Liver (tissue), 9 donors: ENCODE results near the gene KRTAP10-5. TPM values are rescaled to one million over a fixed set of nuclear protein-coding genes. Genes with fewer than 3 reads are reported as not detected.

Experiments used
- DNase-seq: peaks from one replicate; pipeline ENCODE4 v3.0.0-alpha.2; 2017; ENCODE audit warnings: low spot score
- H3K27ac ChIP-seq, 2 donors: one replicate each; pipeline ENCODE4 v1.7.0; 2013; ENCODE audit warnings: inconsistent platforms in 2 of 2, low read length in 2 of 2, control low read depth in 1 of 2, low read depth in 1 of 2, mild to moderate bottlenecking in 1 of 2
- H3K27me3 ChIP-seq, 4 donors: one replicate each; pipeline versions ENCODE4 v1.6.1 to v1.7.0; 2013; ENCODE audit warnings: low read length in 3 of 4, inconsistent platforms in 1 of 4, mild to moderate bottlenecking in 1 of 4, moderate library complexity in 1 of 4; ENCODE audit not compliant: control insufficient read depth in 4 of 4, insufficient read depth in 4 of 4
- H3K36me3 ChIP-seq, 4 donors: one replicate each; pipeline versions ENCODE4 v1.6.1 to v1.7.0; 2013; ENCODE audit warnings: low read length in 3 of 4, mild to moderate bottlenecking in 3 of 4, low read depth in 1 of 4, moderate library complexity in 1 of 4; ENCODE audit not compliant: control insufficient read depth in 4 of 4, insufficient read depth in 3 of 4
- H3K4me1 ChIP-seq, 4 donors: one replicate each; pipeline versions ENCODE4 v1.6.1 to v1.7.0; 2013; ENCODE audit warnings: low read length in 3 of 4, mild to moderate bottlenecking in 3 of 4, moderate library complexity in 1 of 4; ENCODE audit not compliant: control insufficient read depth in 4 of 4, insufficient read depth in 4 of 4
- H3K4me3 ChIP-seq, 3 donors: one replicate each; pipeline versions ENCODE4 v1.6.1 to v1.7.0; 2013; ENCODE audit warnings: low read length in 3 of 3, control low read depth in 1 of 3, low read depth in 1 of 3, mild to moderate bottlenecking in 1 of 3
- H3K9ac ChIP-seq, 2 donors: one replicate each; pipeline ENCODE4 v1.7.0; 2013; ENCODE audit warnings: low read length in 2 of 2, mild to moderate bottlenecking in 2 of 2, moderate library complexity in 2 of 2, control low read depth in 1 of 2, low read depth in 1 of 2
- H3K9me3 ChIP-seq, 4 donors: one replicate each; pipeline versions ENCODE4 v1.6.1 to v1.7.0; 2013; ENCODE audit warnings: low read length in 3 of 4; ENCODE audit not compliant: control insufficient read depth in 4 of 4
- FOXA2 ChIP-seq: IDR thresholded peaks from 2 replicates; pipeline ENCODE4 v1.6.1; 2016; ENCODE audit warnings: antibody characterized with exemption
- GABPA ChIP-seq, 2 donors: IDR thresholded peaks in 1 of 2; conservative IDR thresholded peaks in 1 of 2; 2 replicates each; pipeline ENCODE4 v1.6.1; 2016; ENCODE audit warnings: antibody characterized with exemption in 2 of 2, mild to moderate bottlenecking in 1 of 2, moderate library complexity in 1 of 2
- HNF4A ChIP-seq, 2 donors: conservative IDR thresholded peaks; 2 replicates each; pipeline ENCODE4 v1.6.1; 2016; ENCODE audit warnings: antibody characterized with exemption in 2 of 2, mild to moderate bottlenecking in 2 of 2
- HNF4G ChIP-seq: IDR thresholded peaks from 2 replicates; pipeline ENCODE4 v1.6.1; 2016; ENCODE audit warnings: antibody characterized with exemption
- JUND ChIP-seq, 2 donors: IDR thresholded peaks; 2 replicates each; pipeline ENCODE4 v1.6.1; 2016; ENCODE audit warnings: antibody characterized with exemption in 2 of 2
- NR2F2 ChIP-seq: IDR thresholded peaks from 2 replicates; pipeline ENCODE4 v1.6.1; 2016; ENCODE audit warnings: antibody characterized with exemption
- RAD21 ChIP-seq, 2 donors: IDR thresholded peaks; 2 replicates each; pipeline ENCODE4 v1.6.1; 2016; ENCODE audit warnings: antibody characterized with exemption in 2 of 2, mild to moderate bottlenecking in 2 of 2
- RXRA ChIP-seq, 2 donors: IDR thresholded peaks; 2 replicates each; pipeline ENCODE4 v1.6.1; 2017 to 2018; ENCODE audit warnings: antibody characterized with exemption in 2 of 2, mild to moderate bottlenecking in 1 of 2
- SP1 ChIP-seq: IDR thresholded peaks from 2 replicates; pipeline ENCODE4 v1.6.1; 2018; ENCODE audit warnings: antibody characterized with exemption, mild to moderate bottlenecking
- YY1 ChIP-seq: IDR thresholded peaks from 2 replicates; pipeline ENCODE4 v1.6.1; 2016; ENCODE audit warnings: antibody characterized with exemption, mild to moderate bottlenecking
- WGBS: extraction: QIAGEN DNeasy Blood & Tissue Kit; methylation state at CpG from one replicate; pipeline ENCODE4 v1.1.7; 2013; 5-methylcytosine and 5-hydroxymethylcytosine counted together
- polyA plus RNA-seq, 2 donors: library from polyadenylated mRNA; stranded (reverse) in 1 of 2; unstranded in 1 of 2; fragments of 200-250 nt in 1 of 2; fragments of >200 nt in 1 of 2; fragmentation: Nextera tagmentation in 1 of 2; extraction: Ambion mirVana in 1 of 2; gene quantifications; one replicate each; pipeline versions ENCODE4 v1.2.1 to v1.2.3, GENCODE V29; 2013 to 2015
- total RNA-seq, 2 donors: library from RNA; depleted of rRNA; stranded (reverse); fragments of >200 nt; gene quantifications; one replicate each; pipeline ENCODE4 v1.2.3, GENCODE V29; 2014
- TF ChIP-seq, protein P1 (sequence below): IDR thresholded peaks from 2 replicates; pipeline ENCODE4 v1.6.1; 2016; ENCODE audit warnings: antibody characterized with exemption, mild to moderate bottlenecking
- TF ChIP-seq, protein P2 (sequence below): IDR thresholded peaks from 2 replicates; pipeline ENCODE4 v1.6.1; 2016; ENCODE audit warnings: antibody characterized with exemption
- TF ChIP-seq, protein P3 (sequence below): IDR thresholded peaks from 2 replicates; pipeline ENCODE4 v1.6.1; 2016; ENCODE audit warnings: antibody characterized with exemption
- TF ChIP-seq, protein P4 (sequence below): fragments of 150-350 bp; IDR thresholded peaks from 2 replicates; pipeline ENCODE4 v1.5.1; 2017; ENCODE audit warnings: improper control_type of control experiment, low read depth, low read length; ENCODE audit not compliant: missing input control
- TF ChIP-seq, protein P5 (sequence below): IDR thresholded peaks from 2 replicates; pipeline ENCODE4 v1.6.1; 2016; ENCODE audit warnings: antibody characterized with exemption
- donor health status: healthy.
- donor health status: healthy.
- donor health status: healthy.
- donor health status: healthy.
- donor health status: healthy.

The KRTAP10-5 gene
- total and polyA plus RNA-seq, 4 donors: not detected

DNA sequence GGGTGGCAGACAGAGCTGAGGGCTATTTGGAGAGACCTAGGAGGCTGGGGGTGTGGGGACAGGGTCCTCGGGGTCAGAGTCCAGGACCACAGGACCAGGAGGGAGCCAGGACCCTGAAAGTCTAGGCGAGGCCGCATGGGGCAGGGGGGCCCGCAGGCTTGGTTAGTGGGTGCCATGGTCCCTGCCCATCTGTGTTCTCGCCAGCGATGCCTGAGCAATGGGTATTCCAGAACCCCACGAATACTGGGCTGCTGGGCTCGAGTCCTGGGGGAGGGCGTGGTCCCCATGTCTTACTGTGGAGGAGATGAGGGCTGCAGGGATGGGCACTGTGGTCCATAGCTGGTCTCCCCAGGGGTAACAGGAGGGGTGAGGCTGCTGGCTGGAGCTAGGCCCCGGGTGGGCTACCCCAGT lies 9.9 kb upstream of the KRTAP10-5 start:
- no peak overlapping the region for H3K9ac ChIP-seq
- TF ChIP-seq, protein P1, sequence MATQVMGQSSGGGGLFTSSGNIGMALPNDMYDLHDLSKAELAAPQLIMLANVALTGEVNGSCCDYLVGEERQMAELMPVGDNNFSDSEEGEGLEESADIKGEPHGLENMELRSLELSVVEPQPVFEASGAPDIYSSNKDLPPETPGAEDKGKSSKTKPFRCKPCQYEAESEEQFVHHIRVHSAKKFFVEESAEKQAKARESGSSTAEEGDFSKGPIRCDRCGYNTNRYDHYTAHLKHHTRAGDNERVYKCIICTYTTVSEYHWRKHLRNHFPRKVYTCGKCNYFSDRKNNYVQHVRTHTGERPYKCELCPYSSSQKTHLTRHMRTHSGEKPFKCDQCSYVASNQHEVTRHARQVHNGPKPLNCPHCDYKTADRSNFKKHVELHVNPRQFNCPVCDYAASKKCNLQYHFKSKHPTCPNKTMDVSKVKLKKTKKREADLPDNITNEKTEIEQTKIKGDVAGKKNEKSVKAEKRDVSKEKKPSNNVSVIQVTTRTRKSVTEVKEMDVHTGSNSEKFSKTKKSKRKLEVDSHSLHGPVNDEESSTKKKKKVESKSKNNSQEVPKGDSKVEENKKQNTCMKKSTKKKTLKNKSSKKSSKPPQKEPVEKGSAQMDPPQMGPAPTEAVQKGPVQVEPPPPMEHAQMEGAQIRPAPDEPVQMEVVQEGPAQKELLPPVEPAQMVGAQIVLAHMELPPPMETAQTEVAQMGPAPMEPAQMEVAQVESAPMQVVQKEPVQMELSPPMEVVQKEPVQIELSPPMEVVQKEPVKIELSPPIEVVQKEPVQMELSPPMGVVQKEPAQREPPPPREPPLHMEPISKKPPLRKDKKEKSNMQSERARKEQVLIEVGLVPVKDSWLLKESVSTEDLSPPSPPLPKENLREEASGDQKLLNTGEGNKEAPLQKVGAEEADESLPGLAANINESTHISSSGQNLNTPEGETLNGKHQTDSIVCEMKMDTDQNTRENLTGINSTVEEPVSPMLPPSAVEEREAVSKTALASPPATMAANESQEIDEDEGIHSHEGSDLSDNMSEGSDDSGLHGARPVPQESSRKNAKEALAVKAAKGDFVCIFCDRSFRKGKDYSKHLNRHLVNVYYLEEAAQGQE: no peak
- TF ChIP-seq, protein P2, sequence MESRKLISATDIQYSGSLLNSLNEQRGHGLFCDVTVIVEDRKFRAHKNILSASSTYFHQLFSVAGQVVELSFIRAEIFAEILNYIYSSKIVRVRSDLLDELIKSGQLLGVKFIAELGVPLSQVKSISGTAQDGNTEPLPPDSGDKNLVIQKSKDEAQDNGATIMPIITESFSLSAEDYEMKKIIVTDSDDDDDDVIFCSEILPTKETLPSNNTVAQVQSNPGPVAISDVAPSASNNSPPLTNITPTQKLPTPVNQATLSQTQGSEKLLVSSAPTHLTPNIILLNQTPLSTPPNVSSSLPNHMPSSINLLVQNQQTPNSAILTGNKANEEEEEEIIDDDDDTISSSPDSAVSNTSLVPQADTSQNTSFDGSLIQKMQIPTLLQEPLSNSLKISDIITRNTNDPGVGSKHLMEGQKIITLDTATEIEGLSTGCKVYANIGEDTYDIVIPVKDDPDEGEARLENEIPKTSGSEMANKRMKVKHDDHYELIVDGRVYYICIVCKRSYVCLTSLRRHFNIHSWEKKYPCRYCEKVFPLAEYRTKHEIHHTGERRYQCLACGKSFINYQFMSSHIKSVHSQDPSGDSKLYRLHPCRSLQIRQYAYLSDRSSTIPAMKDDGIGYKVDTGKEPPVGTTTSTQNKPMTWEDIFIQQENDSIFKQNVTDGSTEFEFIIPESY: no peak
- no peak for TF ChIP-seq RXRA (IDR thresholded peaks at IDR 0.05)
- TF ChIP-seq, protein P3, sequence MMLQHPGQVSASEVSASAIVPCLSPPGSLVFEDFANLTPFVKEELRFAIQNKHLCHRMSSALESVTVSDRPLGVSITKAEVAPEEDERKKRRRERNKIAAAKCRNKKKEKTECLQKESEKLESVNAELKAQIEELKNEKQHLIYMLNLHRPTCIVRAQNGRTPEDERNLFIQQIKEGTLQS: no peak
- TF ChIP-seq, protein P4, sequence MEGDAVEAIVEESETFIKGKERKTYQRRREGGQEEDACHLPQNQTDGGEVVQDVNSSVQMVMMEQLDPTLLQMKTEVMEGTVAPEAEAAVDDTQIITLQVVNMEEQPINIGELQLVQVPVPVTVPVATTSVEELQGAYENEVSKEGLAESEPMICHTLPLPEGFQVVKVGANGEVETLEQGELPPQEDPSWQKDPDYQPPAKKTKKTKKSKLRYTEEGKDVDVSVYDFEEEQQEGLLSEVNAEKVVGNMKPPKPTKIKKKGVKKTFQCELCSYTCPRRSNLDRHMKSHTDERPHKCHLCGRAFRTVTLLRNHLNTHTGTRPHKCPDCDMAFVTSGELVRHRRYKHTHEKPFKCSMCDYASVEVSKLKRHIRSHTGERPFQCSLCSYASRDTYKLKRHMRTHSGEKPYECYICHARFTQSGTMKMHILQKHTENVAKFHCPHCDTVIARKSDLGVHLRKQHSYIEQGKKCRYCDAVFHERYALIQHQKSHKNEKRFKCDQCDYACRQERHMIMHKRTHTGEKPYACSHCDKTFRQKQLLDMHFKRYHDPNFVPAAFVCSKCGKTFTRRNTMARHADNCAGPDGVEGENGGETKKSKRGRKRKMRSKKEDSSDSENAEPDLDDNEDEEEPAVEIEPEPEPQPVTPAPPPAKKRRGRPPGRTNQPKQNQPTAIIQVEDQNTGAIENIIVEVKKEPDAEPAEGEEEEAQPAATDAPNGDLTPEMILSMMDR: no peak
- no peak for TF ChIP-seq FOXA2
- TF ChIP-seq YY1: no peak
- TF ChIP-seq SP1: no peak
- TF ChIP-seq HNF4G: no peak
- TF ChIP-seq GABPA (IDR thresholded peaks at IDR 0.05 in 1 of 2, conservative IDR thresholded peaks at IDR 0.05 in 1 of 2): no peak
- no peak for TF ChIP-seq HNF4A (conservative IDR thresholded peaks at IDR 0.05)
- H3K27ac ChIP-seq: no peak overlapping the region
- H3K4me3 ChIP-seq: no peak overlapping the region
- peaks cover 1 to 27% (median 16%) of the 10 kb centered on the region in 4 donors for H3K4me1 ChIP-seq
- no peak for DNase-seq
- no peaks in the 10 kb centered on the region for H3K36me3 ChIP-seq
- peaks cover 0 to 6% (median 0%) of the 10 kb centered on the region in 4 donors for H3K9me3 ChIP-seq
- H3K27me3 ChIP-seq: no peaks in the 10 kb centered on the region
- 81% methylated on average over 10 of the region's 10 CpGs for WGBS

DNA sequence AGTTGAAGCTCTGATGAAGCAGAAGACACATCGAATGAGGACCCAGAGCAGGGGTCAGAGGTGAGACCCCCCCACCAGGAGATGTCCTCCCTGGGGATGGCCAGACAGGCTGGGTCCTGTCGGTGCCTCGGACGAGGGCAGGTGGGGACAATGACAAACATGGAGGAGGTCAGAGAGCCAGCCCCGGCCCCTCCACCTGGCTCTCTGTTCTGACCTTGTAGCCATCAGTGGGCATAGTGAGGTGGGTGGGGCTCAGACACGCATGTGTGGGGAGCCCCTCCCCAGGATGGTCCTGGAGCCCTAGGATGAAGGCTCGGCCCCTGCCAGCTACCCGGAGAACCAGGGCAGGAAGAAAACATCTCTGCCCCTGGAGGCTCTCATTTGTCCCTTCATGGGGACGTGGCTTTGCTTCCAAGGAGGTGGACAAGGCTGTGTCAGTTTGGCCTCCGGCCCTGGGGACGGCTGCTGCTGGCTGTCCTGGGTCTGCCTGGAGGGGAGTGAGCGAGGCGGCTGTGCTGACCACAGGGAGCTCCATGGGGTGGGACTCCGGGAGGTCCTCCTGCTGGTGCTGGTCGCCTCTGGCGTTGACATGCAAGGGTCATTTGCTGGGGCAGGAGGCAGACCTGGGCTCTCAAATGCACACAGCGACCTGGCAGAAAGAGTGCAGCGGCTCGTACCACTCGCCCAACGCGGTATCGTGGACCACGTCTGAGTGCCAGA lies 9.3 kb upstream of the KRTAP10-5 start:
- H3K27me3 ChIP-seq: no peaks in the 10 kb centered on the region
- peaks cover 0 to 6% (median 0%) of the 10 kb centered on the region in 4 donors for H3K9me3 ChIP-seq
- WGBS: 79% methylated on average over 24 of the region's 24 CpGs
- H3K4me1 ChIP-seq: peaks cover 1 to 27% (median 16%) of the 10 kb centered on the region in 4 donors
- DNase-seq: no peak
- H3K36me3 ChIP-seq: no peaks in the 10 kb centered on the region
- no peak overlapping the region for H3K27ac ChIP-seq
- H3K9ac ChIP-seq: no peak overlapping the region
- H3K4me3 ChIP-seq: no peak overlapping the region
- TF ChIP-seq RXRA (IDR thresholded peaks at IDR 0.05) (no peak), HNF4G (no peak), JUND (IDR thresholded peaks at IDR 0.05) (no peak), RAD21 (IDR thresholded peaks at IDR 0.05) (no peak), SP1 (no peak), YY1 (no peak), NR2F2 (no peak), HNF4A (conservative IDR thresholded peaks at IDR 0.05) (no peak)
- TF ChIP-seq, protein P3: no peak
- TF ChIP-seq, protein P5, sequence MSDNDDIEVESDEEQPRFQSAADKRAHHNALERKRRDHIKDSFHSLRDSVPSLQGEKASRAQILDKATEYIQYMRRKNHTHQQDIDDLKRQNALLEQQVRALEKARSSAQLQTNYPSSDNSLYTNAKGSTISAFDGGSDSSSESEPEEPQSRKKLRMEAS: no peak
- TF ChIP-seq, protein P1: no peak
- TF ChIP-seq, protein P4: no peak
